ENCODE data around the gene DDOST. TPM values are rescaled to one million over a fixed set of nuclear protein-coding genes. Genes with fewer than 3 reads are reported as not detected.

DDOST gene
- total RNA-seq, 3 donors from 2014 or later = 103 to 263 (median 159) TPM

DNA sequence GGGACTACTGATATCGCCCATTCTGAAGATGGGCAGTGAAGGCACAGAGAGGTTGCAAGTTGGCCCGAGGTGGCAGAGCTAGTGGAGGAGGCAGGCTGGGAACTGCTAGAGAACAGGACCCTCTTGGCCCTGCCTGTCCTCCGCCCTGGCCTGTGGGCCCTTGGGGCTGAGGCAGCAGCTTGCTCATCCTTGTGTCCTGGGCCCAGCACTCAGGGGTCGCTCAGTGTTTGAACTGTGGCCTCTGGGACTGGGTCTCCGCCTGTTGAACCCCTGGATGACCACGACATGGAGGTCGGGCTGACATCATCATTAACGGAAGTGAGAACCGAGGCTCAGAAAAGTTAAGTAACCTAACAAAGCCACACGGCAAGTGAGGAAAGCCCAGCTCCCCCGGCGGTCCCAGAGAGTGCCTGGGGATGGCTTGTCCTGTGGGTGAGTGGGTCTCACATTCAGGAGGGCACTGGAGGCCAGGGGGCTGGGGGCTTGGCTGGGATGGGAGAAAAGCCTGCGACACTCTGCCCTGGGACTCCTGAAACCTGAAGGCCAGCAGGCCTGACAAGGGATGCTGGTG is 23.0 kb upstream of the DDOST start:
- intact Hi-C loops (cut with DNase I, micrococcal nuclease) = no loop called here
- no peak for ATAC-seq
- Histone ChIP-seq H3K36me3 (ENCODE audit: low read depth) (no peaks in the 10 kb centered on the region), H3K4me1 (ENCODE audit: low read depth) (no peaks in the 10 kb centered on the region), H3K9me3 (no peaks in the 10 kb centered on the region), H3K4me3 (no peak overlapping the region)
- TF ChIP-seq, protein P1, sequence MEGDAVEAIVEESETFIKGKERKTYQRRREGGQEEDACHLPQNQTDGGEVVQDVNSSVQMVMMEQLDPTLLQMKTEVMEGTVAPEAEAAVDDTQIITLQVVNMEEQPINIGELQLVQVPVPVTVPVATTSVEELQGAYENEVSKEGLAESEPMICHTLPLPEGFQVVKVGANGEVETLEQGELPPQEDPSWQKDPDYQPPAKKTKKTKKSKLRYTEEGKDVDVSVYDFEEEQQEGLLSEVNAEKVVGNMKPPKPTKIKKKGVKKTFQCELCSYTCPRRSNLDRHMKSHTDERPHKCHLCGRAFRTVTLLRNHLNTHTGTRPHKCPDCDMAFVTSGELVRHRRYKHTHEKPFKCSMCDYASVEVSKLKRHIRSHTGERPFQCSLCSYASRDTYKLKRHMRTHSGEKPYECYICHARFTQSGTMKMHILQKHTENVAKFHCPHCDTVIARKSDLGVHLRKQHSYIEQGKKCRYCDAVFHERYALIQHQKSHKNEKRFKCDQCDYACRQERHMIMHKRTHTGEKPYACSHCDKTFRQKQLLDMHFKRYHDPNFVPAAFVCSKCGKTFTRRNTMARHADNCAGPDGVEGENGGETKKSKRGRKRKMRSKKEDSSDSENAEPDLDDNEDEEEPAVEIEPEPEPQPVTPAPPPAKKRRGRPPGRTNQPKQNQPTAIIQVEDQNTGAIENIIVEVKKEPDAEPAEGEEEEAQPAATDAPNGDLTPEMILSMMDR (IDR thresholded peaks at IDR 0.05) = no peak
- DNase-seq = no peak

DNA sequence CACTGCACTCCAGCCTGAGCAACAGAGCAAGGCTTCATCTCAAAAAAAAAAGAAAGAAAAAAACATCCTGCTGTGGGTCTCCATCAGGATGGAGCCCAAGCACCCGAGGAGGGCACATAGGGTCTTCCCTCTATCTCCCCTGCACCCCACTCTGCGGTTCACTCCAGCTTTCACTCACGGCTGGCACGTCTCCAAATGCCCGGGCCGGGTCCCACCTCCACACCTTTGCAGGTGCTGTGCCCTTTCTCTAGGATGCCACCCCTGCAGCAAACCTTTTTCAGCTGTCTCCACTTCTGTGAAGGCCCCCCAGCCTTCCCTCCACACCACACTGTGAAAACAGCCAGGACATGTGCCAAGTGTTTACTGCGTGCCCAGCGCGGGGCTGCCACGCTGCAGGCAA is 22.4 kb upstream of the DDOST start:
- ATAC-seq (no peak), DNase-seq (no peak)
- no peak overlapping the region for H3K4me3 ChIP-seq
- H3K4me1 ChIP-seq (ENCODE audit: low read depth) = no peaks in the 10 kb centered on the region
- no peaks in the 10 kb centered on the region for H3K9me3 ChIP-seq
- TF ChIP-seq, protein P1 (IDR thresholded peaks at IDR 0.05) = no peak
- intact Hi-C loops (cut with DNase I, micrococcal nuclease) = no loop called here
- no peaks in the 10 kb centered on the region for H3K36me3 ChIP-seq (ENCODE audit: low read depth)

DNA sequence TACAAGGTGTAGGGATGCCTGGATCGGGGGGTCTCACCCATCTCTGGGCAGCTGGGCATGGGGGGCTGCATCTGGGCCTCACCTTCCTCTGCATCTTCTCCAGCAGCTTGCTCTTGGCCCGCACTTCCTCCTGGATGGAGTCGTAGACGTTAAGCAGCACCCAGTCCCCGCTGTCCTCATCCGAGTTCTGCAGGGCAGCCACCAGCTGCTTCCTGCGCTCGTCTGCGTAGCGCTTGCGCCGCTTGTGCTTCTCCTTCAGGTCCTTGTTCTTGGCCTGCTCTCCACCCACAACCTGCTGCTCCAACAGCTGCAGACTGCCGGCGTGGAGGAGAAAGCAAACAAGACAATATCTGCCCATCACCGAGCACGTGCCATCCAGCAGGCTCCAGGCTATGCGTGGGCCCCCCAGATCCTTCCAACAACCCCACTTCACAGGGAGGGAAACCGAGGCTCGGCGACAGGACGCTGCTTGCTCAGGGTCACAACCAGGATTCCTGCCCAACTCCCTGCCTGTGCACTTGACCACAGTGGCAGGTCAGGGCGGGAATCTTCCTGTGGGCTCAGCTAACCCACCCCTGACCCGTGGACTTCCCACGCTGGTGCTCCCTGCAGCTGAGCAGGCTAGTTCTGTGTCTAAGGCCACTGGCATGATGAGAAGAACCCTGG is 21.5 kb upstream of the DDOST start:
- no peak for DNase-seq

DNA sequence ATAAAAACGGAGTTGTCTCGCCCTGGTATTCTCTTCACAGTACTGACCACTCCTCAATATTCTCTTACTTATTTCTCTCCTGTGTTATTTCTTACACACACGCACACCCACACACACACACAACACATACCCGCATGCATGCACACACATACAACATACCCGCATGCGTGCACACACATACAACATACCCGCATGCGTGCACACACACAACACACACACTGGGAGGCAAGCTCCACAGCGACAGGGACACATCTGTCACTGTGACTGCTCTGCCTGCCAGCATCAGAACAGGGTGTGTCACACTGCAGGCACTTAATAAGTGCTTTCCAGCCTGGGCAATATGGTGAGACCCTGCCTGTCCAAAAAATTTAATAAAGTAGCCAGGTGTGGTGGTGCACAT is 20.8 kb upstream of the DDOST start:
- H3K4me3 ChIP-seq = no peak overlapping the region
- intact Hi-C loops (cut with DNase I, micrococcal nuclease) = no loop called here

More for the DNA sequence above, 21.5 kb upstream of the DDOST start:
- H3K36me3 ChIP-seq (ENCODE audit: low read depth) = no peaks in the 10 kb centered on the region
- peak; percentile 16 for ATAC-seq
- no peak overlapping the region for H3K4me3 ChIP-seq
- intact Hi-C loops (cut with DNase I, micrococcal nuclease) = no loop called here
- no peaks in the 10 kb centered on the region for H3K9me3 ChIP-seq
- TF ChIP-seq, protein P1 (IDR thresholded peaks at IDR 0.05) = no peak
- no peaks in the 10 kb centered on the region for H3K4me1 ChIP-seq (ENCODE audit: low read depth)

DNA sequence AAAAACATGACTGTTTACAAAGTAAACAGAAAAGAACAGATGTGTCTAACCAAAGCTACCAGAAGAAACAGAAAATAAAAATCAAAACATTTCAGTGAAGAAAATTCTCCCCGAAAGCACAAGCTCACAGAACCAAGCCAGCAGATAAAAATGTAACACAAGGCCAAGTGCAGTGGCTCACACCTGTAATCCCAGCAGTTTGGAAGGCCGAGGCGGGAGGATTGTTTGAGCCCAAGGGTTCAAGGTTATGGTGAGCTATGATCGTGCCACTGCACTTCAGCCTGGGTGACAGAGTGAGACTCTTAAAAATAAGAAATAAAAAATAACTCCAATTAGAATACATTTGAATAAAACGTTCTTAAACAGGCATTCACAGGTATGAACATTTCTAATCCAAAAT is 19.1 kb upstream of the DDOST start:
- Histone ChIP-seq H3K9me3 (no peaks in the 10 kb centered on the region), H3K4me1 (ENCODE audit: low read depth) (no peaks in the 10 kb centered on the region), H3K4me3 (no peak overlapping the region), H3K36me3 (ENCODE audit: low read depth) (no peaks in the 10 kb centered on the region)
- no peak for DNase-seq
- no peak for ATAC-seq
- TF ChIP-seq, protein P1 (IDR thresholded peaks at IDR 0.05) = no peak
- intact Hi-C loops (cut with DNase I, micrococcal nuclease) = no loop called here

More for the DNA sequence above, 20.8 kb upstream of the DDOST start:
- Histone ChIP-seq H3K4me1 (ENCODE audit: low read depth) (no peaks in the 10 kb centered on the region), H3K36me3 (ENCODE audit: low read depth) (no peaks in the 10 kb centered on the region), H3K9me3 (no peaks in the 10 kb centered on the region)
- TF ChIP-seq, protein P1 (IDR thresholded peaks at IDR 0.05) = no peak
- DNase-seq (no peak), ATAC-seq (no peak)
